NCI-H2196 (cell line): Measurements from ENCODE around the gene CFAP210.
"Not testable (repeated sequence)": the region's sequence is repeated elsewhere in the genome, so short reads cannot be mapped to it uniquely, and the experiment has no call there.

Experiments
- DNase-seq: peaks from one replicate; lab custom pipeline; 2025; ENCODE audit not compliant: unreplicated experiment; lab: John Stamatoyannopoulos, UW

CFAP210 gene

DNA sequence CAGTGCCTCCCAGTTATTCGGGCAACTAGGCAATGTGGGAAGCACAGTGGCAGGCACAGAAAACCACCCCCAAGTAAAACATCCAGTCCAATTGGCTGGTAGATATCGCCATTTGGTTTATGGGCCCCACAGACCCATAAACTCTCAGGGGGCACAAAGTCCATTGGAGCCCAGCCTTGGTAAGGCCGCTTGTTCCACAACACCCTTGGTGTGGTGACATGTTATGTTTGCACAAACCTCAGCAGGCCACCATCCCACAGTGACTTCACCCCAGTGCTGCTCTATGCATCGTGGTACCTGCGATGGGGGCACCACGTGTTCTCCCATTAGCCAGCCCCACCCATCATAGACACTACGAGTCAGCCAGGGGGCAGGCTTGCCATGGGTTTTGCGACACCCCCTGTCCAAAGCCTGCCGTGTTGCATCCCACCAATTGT, 18.6 kb upstream of the CFAP210 start:
- DNase-seq, result no peak

DNA sequence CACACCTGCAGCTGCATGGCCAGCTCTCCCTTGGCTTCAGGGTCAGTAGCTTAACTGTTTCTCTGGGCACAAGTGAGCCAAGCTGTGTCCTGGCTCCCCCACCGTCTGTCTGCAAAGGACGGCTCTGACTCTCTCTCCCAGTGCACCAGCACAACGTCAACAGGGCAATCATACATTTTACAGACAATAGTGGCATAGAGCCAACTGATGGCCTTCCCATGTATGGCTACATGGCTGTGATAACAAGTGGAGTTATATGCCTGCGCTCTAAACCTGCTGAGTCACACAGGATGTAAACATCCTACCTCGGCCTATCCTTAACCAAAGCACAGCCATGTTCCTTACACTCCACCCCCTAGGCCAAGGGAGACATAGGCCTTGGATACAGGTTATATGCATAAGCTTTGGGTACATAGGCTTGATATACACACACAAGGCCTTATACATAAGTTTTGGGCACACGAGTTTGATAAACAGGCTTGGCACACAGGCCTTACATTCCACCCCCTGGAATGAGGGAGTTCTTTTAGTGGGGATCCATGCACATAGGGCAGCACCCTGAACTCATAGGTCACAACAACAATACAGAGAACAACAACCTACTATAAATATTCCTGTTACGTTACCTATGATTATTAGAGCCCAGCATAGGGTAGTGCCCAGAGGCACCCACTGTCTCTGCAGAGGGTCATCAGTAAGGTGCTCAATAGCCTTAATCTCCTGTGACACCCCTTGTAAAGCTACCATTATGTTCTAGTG, 17.7 kb upstream of the CFAP210 start:
- no peak for DNase-seq

DNA sequence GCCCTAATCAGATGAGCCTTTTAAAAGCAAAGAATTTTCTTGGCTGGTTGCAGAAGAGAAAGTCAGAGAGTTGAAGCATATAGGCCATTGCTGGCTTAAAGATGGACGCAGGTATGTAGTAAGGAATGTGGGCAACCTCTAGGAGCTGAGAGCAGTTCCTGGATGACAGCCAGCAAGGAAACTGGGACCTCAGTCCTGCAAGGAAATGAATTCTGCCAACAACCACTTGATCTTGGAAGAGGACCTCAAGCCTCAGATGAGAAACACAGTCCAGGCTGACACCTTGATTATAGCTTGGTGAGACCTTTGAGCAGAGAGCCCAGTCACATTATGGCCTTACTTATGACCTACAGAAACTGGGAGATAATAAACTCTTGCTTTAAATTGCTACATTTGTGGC, 15.8 kb upstream of the CFAP210 start:
- peak; percentile 32 for DNase-seq

DNA sequence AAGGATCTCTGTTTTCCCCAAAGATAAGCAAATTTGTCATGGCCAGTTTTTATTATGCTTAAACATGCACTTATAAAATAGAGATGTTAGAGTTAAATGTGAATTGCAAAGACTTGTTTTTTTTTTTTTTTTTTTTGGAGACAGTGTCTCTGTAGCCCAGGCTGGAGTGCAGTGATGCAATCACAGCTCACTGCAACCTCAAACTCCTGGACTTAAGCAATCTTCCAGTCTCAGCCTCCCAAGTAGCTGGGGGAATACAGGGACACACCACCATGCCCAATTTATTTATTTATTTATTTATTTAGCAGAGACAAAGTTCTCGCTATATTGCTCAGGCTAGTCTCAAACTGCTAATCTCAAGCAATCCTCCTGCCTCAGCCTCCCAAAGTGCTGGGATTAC, 15.1 kb upstream of the CFAP210 start:
- DNase-seq, result no peak

DNA sequence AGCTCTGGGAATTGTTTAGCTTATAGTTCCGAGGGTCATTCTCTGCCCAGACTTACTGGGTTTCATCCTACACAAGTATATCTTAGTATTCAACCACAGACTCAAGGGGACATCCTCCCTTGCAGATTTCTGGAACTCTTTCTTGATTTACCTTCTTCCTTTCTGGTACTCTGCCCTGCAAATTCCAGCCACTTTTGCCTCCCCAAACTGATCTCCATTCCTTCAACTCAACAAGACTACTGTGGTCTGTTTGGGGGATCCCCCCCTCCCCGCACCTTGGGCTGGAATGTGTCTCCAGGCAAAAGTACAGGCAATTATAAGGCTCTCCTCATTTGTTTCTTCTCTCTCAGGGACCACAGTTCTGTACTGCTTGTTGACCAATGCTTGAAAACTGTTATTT, 13.4 kb upstream of the CFAP210 start:
- DNase-seq, result no peak

DNA sequence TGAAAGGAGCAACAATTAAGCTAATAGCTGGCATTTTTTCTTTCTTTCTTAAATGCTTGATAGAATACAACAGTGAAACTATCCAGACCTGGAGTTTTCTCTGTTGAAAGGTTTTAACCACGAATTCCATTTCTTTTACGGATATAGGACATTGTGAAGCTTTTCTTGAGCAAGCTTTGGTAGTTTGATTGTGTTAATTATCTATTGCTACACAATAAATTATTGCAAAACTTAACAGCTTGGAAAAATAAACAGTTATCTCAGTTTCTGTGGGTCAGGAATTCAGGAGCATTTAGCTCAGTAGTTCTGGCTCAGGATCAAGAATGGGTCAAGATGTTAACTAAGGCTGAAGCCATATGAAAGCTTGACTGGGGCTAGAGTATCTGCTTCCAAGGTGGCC, 11.7 kb upstream of the CFAP210 start:
- peak; percentile 24 for DNase-seq

DNA sequence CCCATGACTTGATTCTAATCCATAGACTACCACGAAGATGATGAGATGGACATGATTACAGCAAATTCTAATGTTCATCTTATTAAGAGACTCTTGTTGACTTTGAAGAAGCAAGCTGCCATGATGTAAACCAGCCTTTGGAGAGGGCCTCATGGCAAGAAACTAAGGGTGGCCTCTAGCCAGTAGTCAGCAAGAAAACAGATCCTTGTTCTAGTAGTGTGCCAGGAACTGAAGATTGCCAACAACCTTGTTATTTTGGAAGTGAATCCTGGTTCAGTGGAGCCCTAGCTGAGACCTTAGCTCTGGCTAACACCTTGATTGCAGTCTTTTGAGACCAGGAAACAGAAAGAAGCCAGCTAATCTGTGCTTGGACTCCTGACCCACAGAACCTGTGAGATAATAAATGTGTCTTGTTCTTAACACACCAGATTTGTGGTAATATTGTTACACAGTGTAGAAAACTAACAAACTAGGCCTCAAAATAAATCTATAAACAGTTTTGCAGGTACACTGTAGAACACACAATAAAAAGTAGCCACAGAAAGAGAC, 10.0 kb upstream of the CFAP210 start:
- DNase-seq, result no peak

DNA sequence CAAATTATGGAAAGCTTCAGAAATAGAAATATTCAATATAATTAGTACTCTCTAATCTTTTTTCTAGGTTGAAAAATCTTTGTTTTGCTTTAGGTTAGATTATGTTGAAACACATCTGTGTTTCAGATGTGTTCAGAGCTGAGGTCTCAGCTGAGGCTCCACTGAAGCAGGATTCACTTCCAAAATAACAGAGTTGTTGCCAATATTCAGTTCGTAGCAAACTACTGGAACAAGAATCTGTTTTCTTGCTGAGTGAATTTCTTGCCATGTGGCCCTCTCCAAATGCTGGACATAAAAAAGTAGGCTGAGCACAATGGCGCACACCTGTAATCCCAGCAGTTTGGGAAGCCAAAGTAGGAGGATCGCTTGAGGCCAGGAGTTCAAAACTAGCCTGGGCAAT, 8.8 kb upstream of the CFAP210 start:
- DNase-seq, result no peak

DNA sequence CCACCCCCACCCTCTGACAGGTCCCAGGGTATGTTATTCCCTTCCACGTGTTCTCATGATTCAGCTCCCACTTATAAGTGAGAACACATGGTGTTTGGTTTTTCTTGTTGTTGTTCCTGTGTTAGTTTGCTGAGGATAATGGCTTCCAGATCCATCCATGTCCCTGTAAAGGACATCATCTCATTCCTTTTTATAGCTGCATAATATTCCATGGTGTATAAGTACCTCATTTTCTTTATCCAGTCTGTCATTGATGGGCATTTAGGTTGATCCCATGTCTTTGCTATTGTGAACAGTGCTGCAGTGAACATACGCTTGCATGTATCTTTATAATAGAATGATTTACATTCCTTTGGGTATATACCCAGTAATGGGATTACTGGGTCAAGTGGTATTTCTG, 5.0 kb upstream of the CFAP210 start:
- DNase-seq, result not testable (repeated sequence)

DNA sequence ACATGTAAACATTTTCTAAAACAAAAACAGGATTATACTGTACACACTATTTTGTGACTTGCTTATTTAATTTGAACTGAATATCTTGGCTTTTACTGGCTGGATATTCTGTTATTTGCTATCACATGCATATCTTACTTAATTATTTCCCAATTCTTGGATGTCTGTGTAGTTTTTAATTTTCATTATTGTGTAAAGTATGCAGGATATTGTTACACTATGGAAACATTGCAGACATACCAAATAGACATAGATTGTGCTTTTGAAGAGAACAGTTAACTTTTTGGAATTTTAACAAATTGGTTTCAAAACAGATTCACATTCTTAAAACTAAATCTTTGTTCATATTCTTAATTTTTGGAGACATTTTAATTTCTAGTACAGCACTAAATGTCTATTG, 2.2 kb upstream of the CFAP210 start:
- DNase-seq, result no peak

DNA sequence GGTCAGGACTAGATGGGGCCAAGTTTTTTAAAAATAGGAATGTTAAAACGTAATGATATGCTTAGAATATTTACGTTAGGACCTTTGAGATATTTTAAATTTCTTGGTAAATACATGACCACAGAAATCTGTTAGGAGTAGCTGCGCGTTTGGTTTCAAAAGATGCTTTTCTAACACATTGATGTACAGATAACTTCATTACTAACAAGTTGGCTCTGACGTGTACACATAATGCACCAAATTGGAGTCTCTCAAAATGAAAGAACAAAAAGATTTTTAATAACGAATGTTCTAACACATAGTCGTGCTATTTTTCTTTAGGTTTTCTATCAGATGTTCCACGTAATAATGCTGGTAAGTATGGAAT, 672 bp upstream of the CFAP210 start:
- no peak for DNase-seq

DNA sequence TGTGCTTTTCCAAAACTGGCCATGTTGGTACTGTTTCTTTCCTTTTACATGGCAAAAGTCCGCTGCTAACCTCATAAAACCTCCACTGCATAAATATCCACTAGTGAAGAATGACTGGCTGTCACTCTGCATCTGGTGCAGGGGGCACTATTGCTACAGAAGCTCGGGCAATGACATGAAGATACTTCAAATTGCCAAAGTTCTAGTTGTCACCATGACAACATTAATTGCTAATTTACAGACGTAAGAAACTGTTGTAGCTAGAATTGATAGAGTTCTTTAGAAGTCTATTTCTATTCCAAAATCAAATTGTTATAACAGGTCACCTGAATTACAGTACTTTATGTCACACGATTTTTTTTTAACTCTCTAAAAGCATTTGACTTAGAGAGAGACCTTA, 845 bp downstream of the CFAP210 start:
- DNase-seq, result no peak

DNA sequence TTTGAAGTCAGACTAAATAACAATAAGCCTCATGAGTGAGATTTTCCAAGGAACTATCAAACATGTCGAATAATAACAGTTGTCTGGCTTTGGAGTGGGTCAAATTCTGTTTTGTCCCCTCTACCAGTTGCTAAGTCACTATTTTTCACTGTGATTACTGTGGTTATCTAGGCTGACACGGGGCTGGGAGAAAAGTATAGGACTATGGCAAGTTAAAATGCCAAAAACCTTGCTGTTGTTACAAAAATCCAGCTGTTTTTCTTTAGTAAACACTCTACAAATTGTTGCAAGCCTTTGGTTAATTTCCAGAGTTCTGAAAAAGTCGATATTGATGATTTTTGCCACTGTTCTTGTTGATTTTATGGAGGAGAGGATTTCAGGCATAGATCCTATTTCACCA, 1.5 kb downstream of the CFAP210 start:
- DNase-seq, result no peak

DNA sequence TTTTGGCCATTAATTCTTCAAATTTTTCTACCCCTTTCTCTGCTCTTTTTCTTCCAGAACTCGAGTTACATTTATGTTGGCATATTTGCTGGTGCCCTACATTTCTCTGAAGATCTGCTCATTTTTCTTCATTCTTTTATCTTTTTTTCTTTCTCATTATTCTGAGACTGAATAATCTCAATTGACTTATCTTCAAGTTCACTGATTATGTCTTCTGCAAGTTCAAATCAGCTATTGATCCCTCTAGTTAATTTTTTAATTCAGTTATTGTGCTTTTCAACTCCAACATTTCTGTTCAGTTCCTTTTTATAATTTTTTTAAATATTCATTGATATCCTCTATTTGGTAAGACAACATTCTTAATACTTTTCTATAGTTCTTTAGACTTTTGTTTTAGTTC, 3.2 kb downstream of the CFAP210 start:
- no peak for DNase-seq

DNA sequence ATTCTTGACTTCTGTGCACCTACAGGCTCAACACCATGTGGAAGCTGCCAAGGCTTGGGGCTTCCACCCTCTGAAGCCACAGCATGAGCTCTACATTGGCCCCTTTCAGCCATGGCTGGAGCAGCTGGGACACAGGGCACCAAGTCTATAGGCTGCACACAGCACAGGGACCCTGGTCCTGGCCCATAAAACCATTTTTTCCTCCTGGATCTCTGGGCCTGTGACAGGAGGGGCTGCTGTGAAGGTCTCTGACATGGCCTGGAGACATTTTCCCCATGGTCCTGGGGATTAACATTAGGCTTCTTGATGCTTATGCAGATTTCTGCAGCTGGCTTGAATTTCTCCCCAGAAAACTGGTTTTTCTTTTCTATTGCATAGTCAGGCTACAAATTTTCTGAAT, 6.3 kb downstream of the CFAP210 start:
- not testable (repeated sequence) for DNase-seq

DNA sequence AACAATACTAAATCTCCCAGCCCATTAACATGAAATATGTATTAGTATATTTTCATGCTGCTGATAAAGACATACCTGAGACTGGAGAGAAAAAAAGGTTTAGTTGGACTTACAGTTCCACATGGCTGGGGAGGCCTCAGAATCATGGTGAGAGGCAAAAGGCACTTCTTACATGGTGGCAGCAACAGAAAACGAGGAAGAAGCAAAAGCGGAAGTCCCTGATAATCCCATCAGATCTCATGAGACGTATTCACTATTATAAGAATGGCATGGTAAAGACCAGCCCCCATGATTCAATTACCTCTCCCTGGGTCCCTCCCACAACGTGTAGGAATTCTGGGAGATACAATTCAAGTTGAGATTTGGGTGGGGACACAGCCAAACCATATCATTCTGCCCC, 7.4 kb downstream of the CFAP210 start:
- not testable (repeated sequence) for DNase-seq

DNA sequence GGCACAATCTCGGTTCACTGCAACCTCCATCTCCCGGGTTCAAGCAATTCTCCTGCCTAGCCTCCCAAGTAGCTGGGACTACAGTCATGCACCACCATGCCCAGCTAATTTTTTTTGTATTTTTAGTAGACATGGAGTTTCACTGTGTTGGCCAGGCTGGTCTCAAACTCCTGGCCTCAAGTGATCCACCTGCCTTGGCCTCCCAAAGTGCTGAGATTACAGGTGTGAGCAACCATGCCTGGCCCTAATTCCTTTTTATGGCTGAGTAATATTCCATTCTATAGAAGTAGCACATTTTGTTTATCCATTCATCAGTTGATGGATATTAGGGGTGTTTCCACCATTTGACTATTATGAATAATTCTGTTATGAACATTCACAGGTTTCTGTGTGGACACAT, 9.5 kb downstream of the CFAP210 start:
- not testable (repeated sequence) for DNase-seq

DNA sequence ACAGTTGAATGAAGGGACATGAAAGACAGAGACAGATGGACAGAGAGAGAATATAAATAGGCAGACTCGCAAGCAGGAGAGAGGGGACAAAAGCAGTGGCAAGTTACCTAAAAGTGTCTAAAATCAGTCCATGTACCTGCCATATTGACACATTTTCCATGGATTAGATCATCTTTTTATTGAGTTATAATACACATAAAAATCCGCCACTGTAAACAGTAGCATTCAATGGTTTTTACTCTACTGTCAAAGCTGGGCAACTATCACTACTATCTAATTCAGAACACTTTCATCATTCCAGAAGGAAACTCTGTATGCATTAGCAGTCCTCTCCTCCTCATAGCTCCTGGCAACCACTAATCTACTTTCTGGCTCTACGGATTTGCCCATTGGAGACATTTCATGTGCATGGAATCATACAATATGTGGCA, 10.1 kb downstream of the CFAP210 start:
- no peak for DNase-seq

DNA sequence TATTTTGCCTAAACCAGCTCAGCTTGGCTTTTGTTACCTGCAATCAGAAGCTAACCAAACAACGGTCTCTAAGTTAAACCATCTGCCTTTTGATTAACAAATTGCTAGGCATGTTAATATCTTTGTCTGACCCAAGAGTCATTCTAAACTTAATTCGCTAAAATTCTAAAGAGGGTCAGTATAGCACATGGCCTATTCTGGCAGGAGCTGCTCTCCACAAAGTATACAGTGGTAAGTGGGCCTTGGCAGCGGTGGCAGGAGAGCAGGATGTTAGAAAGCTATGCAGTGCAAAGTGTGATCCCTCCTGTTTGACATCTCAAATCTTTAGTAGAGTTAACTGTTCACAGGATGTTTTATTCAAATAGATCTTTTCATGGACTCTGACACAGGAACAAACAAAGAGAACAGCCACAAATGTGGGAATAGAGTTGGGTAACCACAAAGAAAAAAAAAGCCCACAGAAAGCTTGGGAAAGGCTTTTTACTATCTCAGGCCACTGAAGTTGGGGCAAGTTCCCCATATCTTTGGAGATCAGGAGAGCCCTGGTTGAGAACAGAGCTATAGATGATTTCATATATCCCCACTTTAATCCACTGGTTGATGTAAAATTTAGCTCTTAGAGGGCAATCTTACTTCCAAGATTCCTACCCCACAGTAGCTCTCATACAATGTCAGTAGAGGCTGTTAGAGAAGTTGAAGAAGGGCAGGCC, 10.6 kb downstream of the CFAP210 start:
- DNase-seq, result no peak

DNA sequence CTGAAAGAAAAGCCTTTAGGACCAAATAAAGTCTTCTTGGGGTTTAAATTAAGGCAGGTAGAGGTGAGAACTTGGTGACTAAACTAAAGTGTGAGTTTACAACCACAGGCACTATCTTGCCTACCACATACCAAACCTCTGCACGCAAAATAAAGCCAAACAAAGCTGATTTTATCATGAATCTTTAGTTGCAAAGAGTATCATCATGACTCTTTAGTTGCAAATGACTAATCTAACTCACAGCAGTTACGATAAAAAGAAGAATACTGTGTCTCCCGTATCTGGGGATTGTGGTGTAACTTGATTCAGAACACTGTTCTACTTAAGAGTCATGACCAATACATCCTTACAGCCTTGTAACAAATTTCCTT, 11.2 kb downstream of the CFAP210 start:
- no peak for DNase-seq

DNA sequence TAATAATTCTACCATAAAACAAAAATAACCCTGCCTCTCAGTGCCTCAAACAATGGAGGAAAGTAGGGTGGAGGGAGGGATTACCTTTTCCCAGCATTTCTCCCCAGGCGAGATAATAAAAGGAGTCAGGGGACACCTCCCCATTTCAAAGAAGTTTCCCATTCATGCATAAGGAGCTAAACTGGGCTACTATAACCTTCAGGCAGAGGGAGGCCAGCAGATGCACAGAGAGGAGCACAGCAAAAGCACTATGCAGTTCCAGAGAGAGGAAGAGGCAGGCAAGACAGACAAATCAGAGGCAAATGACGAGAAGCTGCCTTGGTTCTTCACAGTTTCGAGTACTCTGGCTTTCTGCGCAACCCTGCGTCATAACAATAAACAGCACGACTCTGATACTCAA, 17.4 kb downstream of the CFAP210 start:
- DNase-seq, result no peak

DNA sequence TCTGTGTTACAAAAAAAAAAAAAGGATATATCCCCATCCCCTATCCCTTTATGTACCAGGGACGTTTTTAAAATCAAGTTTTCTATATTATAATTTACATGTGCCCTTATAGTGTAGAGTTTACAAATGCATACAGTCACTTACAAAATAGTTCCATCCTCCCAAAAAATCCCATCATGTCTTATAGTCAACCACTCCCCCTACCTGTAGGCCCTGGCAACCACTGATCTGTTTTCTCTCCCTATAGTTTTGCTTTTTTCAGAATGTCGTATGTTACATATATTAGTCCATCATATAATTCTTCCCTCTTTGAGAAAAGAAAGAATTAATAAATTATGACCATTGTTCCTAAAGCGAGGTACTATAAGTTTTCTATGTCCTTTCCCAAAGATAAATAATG, 17.8 kb downstream of the CFAP210 start:
- no peak for DNase-seq

DNA sequence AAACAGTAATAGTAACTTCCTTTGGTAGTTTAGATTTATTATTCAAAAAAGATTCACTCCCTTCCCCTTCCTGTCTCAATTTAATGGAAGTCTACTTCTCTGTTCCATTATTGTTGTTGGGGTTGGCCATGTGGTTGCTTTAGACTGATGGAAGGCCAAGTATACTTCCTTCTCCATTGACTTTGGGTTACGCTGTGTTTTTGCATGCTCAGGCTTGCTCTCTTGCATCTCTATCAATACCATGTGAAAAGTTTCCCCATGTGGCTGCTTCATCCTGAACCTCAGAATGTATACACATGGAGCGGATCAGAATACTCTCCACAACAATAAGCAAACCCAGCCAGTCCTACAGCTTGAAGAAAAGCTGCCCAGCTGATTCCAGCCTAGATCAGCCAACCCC, 20.3 kb downstream of the CFAP210 start:
- DNase-seq, result no peak
